HG02759 (cell line): ENCODE results near the gene CABLES1.

Experiments
- ATAC-seq: cut with Tn5 transposase; IDR thresholded peaks from one replicate; pipeline ENCODE4 v1.9.1; 2021; ENCODE audit warnings: mild to moderate bottlenecking, moderate library complexity; ENCODE audit not compliant: unreplicated experiment

The CABLES1 gene

DNA sequence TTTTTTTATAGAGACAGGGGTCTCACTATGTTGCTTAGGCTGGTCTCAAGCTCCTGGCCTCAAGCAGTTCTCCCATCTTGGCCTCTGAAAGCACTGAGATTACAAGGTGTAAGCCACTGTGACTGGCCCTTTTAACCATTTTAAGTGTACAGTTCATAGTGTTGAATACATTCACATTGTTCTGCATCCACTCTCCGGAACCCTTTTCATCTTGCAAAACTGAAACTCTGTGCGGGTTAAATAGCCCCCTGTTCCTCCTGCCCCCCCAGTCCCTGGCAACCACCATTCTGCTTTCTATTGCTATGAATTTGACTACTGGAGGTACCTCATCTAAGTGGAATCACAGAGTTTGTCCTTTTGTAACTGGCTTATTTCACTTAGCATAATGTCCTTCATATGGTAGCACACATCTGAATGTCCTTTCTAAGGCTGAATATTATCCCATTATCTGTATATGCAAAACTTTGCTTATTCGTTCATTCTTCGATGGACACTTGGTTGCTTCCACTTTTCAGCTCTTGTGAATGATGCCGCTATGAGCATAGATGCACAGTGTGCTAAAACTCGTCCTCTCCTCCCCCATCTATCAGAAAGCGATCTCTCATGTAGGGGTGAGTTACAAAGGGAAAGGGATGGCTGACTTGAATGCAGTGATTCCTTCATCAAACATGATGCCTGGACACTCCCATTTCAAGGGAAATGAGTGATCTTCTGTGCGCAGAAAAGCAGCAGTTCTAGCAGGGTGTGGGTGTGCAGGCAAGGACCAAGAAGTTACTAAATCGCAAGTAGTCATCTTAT, 30.2 kb downstream of the CABLES1 start:
- ATAC-seq: no peak

GRCh38 chr18:23166891-23167541, 31.7 kb downstream of the CABLES1 start:
- ATAC-seq: no peak

DNA sequence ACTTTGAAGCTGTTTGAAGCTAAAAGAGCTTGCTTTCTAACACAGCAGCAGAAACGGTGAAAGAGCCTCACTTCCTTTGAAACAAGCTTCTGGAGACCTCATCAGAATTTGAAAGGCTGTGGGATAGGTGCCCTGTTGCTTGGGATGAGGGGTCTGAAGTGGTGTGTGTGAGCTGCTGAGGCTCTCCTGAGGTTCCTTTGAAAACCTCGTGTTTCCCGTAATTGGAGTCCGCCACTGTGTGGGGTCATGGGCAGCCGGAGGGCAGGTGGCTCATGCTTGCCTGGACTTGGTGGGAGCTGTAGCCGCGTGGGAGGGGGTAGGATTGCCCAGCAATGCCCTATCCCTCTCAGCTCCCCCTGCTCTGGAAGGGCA, 34.4 kb downstream of the CABLES1 start:
- ATAC-seq: no peak

GRCh38 chr18:23170137-23170536, 34.9 kb downstream of the CABLES1 start:
- no peak for ATAC-seq

GRCh38 chr18:23171581-23172156, 36.4 kb downstream of the CABLES1 start:
- ATAC-seq: no peak

DNA sequence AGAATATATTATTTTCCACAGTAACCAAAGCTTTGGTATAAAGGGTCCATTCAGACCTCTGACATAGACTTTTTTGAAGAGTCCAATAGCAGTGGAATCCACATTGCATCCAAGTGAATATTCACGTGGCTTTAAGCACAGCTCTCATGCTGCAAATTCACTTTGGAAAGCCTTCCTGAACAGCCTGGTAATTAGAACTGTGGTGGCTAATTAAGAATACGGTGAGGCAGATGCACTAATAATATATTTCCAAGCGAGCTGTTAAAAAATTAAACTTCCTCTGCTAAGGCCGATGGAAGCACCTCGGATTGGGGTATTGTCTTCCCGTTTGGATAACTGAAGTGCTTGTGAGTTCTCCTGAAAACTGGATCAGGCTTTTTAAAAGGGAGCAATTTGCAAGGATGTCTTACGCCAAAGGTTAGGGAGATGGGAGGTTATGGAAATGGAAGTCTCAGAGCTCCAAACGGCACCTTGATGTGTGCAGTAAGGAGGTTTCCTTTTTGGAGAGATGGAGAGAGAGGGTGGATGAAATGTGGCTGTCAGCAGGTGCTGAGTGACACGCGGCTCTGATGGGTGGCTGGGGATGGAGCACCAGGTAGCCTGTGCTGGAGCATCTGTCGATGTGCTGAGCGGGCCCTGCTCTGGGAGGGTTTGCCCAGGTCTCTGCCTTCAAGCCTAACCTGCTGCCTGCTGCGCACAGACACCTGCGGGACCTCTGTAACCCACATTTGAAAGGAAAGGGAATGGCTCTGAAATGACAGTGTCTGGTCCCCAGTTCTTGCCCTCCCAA, 37.5 kb downstream of the CABLES1 start:
- no peak for ATAC-seq

- no peak for ATAC-seq
Measured at GRCh38 chr18:23173912-23174311, 38.6 kb downstream of the CABLES1 start.

GRCh38 chr18:23176701-23177432, 41.6 kb downstream of the CABLES1 start:
- ATAC-seq: no peak

DNA sequence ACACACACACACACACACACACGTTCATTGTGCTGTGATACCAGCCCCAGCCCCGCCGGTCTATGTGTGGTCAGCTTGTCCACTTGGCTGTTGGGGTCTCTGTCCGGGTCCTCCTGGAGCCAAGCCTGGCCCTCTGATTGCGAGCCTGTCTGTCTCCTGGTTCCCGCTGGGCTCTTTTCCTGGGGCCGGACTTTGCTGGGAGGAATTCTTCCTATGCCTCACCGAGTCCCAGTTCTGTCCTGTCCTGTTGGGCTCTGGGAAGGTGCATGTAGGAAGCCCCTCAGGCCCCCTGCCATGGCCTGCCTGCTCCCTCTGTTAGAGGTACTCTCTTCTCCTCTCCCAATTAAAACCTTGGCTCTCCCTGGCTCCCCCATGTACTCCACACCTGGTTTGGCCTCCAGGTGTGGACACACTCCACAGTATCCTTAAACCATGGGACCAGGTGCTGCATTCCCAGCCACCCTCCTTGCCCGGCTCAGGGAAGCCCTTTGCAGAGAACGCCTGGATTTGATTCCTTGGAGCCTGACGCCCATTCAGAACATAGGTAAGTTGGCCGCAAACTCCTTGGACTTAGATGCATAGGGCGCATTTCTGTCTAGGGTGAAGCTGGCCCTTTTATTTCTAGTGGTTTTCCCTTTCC, 42.3 kb downstream of the CABLES1 start:
- ATAC-seq: no peak

DNA sequence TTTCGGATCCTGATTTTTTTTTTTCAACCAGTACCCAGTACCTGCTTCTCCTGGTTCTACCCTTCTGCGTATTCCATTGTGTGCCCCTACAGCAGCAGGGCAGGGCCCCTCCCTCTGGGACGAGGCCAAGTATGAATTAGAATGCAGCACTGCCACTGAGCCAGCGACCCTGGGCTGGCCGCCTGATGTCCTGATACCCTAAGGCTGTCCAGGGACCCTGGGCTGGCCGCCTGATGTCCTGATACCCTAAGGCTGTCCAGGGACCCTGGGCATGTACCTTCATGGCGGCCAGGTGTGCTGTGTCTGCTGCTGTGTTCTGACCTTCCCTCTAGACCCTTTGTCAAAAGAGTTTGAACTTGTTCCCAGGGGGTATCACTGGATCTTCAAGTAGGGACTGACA, 42.9 kb downstream of the CABLES1 start:
- no peak for ATAC-seq

DNA sequence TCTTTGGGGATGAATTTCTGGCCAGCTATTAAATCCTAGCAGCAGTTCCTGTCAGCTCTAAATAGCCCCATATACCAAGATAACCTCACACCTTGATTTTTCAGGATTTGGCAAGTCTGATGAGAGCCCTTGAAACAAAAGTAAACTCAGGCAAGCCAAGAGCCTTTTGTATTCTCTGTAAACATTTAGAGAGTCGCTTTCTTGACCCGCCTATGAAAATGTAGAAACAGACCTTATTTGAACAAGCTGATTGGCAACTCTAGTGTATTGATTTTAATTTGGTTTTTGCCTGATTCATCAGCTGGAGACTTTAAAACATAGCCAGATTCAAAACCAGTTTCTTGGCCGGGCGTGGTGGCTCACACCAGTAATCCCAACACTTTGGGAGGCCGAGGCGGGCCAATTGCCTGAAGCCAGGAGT, 43.4 kb downstream of the CABLES1 start:
- ATAC-seq: no peak

GRCh38 chr18:23179416-23179815, 44.1 kb downstream of the CABLES1 start:
- ATAC-seq: no peak

DNA sequence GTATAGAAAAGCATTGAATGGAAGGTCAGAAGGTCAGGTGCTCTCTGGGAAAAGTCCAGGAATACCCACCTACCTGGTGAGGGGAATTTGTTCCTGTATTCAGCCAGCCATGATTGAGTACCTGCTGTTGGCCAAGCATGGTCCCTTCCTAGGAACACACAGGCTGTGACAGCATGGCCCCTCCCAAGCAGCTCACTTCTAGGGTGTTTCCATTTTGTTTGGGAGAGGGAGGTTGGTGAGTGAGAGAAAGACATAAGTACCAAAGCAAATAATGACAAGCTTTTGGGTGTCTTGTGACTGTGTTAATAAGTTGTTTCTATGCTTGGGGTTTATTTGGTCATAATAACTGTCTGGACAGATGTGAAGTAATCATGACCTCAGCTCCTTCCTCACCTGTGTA, 46.3 kb downstream of the CABLES1 start:
- ATAC-seq: no peak

GRCh38 chr18:23182606-23183005, 47.3 kb downstream of the CABLES1 start:
- ATAC-seq: no peak

DNA sequence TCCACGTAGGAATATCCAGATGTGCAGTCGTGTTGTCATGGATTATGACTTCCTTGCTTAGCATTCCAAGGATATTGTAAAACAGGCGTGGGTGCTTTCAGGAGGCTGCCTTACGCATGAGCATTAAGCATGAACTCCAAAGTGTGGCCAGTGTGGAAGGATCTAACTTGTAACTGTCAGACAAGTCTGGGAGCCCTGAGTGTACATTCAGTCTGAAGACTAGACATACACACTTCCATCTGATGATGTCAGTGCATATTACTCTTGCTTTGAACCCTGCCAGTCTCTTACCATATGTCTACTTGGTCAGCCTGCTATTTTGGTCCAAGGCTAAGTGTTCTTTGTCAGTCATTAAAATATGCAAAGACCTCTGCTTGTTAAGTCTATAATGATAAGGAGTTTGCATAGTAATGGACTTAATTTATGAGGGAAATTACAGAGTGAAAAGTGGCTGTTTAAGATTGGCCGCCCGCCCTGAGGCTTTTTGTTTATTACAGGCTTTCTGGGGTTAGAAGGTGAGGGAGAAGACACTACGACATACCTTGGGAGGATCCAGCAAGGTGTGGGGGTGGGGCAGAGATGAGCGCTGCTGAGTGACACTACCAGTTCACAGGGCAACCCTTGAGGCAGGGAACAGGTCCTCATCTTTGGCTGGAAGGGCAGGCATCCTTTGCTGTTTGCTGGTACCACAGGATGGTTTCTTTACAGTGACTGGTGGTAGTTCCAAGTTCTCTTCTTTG, 48.3 kb downstream of the CABLES1 start:
- ATAC-seq: no peak

- ATAC-seq: no peak
Measured at GRCh38 chr18:23186781-23187180, 51.5 kb downstream of the CABLES1 start.

DNA sequence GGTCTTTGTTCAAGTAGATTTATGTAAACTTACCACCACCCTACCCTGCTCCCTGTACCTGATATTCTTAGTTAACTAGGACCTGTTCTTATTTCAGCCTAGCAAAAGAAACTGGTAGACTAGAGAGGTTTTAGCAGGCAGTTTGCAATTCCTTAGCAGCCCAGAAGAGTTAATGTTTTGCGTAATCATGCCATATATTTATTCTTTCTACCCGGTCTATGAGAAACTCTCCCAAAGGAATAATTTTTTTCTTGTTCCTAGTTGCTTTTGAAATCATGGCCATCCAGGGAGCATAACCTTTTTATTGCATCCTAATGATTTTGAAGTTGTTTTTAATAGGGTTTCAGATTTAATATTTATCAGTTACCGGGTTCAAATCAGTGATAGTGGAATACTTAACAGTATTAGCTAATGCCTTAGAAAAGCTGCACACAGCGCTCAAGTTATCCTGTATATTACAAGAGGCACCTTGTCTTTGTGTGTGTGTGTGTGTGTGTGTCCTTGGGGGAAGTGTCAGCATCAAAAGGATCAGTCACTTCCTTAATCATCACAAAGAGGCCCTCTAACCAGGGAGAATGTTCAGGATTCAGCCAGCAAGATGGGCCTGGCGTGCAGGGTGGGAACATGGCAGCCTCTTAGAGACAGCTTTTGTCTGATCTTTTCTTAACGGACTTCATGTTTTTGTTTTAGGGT, 52.9 kb downstream of the CABLES1 start:
- no peak for ATAC-seq

GRCh38 chr18:23189099-23189498, 53.8 kb downstream of the CABLES1 start:
- no peak for ATAC-seq
